NCI-H2081 (cell line): ENCODE measurements around the gene FOXO3.
"Not testable (repeated sequence)": the region's sequence is repeated elsewhere in the genome, so short reads cannot be mapped to it uniquely, and the experiment has no call there.

ENCODE experiments used
- DNase-seq, 2 experiments: peaks; one replicate each; lab custom pipeline; 2025; lab: John Stamatoyannopoulos, UW

FOXO3 gene

GRCh38 chr6:108661430-108661829 lies 100.7 kb downstream of the FOXO3 start:
- DNase-seq = no peak

- DNase-seq = no peak
These were observed 101.3 kb downstream of the FOXO3 start for GRCh38 chr6:108661982-108662381.

DNA sequence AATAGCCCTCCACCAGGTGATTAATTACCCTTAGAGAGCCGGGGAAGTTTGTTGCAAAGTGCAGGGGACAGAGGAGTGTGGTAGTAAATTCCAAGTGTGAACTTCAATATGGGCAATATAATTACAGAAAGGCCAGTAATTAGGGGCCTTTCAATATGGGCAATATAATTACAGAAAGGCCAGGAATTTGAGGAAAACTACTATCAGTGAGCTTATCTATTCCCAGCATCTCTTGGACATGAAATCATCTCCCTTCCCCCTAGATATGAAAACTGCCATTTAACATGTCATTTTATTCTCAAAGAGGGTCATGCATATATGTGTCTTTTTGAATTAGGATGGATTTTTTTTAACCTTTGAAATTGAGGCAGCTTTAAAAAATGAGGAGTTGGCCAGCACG lies 102.0 kb downstream of the FOXO3 start:
- no peak for DNase-seq

DNA sequence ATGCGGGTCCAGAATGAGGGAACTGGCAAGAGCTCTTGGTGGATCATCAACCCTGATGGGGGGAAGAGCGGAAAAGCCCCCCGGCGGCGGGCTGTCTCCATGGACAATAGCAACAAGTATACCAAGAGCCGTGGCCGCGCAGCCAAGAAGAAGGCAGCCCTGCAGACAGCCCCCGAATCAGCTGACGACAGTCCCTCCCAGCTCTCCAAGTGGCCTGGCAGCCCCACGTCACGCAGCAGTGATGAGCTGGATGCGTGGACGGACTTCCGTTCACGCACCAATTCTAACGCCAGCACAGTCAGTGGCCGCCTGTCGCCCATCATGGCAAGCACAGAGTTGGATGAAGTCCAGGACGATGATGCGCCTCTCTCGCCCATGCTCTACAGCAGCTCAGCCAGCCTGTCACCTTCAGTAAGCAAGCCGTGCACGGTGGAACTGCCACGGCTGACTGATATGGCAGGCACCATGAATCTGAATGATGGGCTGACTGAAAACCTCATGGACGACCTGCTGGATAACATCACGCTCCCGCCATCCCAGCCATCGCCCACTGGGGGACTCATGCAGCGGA lies 102.9 kb downstream of the FOXO3 start:
- not testable (repeated sequence) for DNase-seq

GRCh38 chr6:108665495-108666196 lies 104.9 kb downstream of the FOXO3 start:
- DNase-seq = no peak

DNA sequence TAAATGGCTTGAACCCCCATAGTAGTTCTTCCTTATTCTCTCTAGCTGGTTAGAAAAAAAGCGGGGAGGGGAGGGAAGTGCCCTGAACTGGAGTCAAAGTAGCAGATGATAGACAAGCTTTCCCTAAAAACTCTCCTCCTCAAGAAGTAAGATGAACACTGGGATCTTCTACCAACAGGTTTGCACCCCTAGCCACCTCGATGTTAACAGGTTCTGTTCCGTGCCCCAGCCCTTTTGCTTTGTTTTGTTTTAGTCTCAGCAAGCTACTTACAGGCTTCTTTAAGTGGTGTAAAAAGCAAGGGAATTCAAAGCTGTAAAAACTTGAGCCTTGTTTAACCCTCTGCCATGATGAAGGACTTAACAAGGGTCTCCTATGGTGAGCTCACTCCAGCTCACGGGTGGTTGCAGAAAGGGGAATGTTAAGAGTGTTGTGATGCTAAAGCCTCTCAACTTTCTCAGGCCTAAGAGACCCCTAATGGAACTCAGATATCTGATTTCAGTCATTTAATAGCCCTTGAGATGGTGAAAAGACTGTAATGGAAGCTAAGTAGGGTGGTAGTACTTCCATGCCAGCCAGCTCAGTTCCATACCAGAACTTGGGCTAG lies 106.0 kb downstream of the FOXO3 start:
- DNase-seq = no peak

DNA sequence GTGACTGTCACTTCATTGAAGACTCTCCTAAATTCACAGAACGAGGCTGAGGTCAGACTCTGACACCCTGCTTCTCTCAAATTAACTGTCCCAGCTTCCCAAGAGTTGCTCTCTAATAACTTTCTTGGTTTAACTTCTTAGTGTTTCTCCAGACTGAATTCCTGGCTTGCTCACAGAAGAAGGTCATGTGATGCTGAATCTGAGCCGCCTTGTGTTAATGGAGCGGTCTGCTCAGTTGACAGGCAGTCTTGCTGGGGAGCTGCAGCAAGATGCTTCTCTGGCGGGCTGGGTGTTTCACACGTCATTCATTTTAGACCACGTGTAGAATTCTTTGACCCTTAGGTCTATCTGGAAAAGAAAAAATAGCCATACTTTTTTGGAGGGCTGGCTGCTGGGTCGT lies 107.3 kb downstream of the FOXO3 start:
- no peak for DNase-seq

DNA sequence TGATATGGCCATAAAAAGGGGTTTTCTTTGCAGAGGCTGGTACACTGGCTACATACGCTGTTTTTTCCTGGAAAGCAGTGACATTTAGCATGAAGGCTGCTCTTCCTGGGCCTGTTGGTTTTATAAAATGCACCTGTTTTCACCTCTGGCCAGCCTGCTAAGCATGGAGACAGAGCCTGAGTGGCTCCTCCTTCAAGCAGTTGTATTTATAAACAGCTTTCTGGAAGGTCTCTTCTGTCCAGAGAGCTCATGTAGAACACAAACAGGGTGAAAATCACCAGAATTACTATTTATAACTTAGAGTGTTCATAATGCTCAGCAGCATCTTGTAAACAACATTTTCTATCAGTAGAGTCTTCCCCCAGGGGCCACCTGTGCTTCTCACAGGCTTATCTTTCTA lies 109.0 kb downstream of the FOXO3 start:
- no peak for DNase-seq

GRCh38 chr6:108671175-108671574 lies 110.5 kb downstream of the FOXO3 start:
- DNase-seq = no peak

DNA sequence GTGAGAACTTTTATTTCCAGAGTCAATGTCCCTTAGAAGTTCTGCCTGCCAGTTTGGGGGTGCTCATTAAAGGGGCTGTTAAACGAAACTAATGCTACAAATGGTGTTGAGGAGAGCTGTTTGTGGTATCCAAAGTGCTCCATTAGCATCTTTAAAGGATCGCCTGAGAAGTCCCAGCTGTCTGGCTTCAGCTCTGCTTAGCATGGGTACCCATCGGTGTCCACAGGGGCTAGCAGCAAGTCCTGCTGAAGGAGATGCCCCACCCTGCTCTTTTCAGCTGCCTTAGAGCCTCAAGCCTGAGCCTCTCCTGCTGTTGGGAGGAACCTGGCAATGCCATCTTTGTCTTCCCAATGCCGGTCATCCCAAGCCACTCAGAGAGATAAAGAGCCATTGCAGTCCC lies 111.1 kb downstream of the FOXO3 start:
- DNase-seq = no peak

DNA sequence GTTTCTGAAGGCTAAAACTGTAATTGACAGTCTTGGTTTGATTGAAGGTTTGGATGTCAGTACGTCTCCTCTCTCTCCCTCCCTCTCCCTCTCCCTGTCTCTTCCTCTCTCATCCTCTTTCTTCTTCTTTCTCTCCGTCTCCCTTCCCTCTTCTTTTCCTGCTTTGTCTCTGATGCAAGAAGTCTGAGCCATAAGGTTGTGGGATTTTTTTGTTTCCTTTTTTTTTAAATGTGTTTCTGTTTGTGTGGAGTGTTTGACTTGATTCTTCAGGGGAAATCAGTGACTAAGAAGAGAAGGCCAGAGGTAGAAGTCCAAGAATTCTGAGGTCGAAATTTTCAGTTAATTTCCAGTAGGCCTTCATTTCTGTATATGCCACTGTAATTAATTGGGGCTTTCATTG lies 111.9 kb downstream of the FOXO3 start:
- no peak for DNase-seq

DNA sequence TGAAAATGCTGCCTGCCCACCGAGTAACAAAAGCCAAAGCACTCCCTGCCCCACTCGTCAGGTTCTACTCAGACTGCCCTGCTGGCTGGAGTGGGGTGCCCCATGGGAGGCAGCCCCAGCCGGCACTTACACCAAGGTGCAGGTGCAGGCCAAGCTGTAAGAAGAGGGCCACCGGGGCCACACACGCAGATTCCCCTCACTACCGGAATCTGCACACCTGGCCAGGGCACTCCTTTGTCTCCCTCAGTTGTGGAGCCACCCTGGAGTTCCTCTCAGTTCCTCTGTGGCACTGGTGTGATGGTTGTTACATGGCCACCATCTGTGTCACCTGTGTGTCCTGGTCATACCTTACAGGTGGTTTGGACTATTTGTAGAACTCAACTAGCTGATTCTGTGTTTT lies 112.4 kb downstream of the FOXO3 start:
- no peak for DNase-seq

GRCh38 chr6:108673602-108674001 lies 112.9 kb downstream of the FOXO3 start:
- DNase-seq = no peak

DNA sequence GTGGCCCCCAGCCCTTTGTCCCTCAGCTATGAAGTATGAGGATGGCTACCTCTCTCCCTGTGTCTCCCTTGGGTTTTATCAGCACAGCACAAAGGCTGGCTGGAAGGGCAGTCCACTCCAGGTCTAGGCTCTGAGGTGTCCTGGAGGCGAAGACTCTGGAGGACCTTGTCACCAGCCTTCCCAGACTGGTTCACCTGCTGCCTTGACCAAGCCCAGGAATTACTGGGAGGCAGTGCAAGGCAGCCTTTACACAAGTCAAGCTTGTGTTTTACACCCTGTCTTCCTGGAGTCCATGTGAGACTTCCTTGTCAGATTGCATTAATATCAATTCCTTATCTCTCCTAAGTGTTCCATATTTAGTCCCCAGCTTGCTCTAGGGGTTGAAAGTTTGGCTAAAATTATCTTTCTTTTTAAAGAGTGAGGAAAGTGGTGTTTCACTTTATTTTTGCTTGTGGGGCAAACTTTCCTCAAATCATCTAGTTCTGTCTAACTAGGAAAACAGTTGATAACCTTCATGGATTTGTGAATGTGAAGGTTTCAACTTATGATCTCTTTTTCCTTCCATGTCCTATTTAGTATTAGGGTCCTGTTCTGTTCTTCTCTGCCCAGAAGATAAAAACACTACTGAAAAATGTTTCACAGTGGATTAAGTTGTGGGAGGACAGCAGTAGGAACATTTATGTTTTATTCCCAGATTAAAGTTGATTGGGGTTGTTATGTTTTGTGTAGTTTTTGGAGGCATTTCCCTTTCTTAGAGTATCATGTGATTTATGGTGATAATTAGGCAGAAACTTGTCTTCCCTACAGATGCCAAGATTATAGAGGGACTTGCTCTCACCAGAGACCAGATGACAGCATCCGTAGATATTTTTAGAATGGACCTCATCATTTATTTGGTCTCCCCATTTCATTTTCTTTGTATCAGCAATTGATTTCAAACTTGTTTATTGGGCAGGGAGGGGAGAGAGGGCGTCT lies 114.8 kb downstream of the FOXO3 start:
- DNase-seq = no peak

DNA sequence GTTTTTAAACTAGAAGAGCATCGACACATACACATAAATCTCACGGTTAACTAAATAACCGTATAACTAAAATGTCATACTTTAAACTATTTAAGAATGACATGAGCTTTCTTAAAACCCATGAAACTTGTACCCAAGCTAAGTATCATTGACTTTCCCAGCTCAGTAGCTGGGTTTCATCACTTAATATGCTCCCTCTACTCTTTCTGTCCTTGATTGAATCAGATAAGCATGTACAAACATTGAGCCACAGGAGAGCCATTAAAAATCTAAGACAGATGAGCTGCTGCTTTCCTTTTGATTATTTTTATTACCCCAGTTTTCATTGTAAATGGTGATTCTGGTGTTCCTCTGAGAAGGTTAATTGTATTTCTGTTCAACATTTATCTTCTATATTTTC lies 115.8 kb downstream of the FOXO3 start:
- peak in 1 of 2 experiments; percentile 18 for DNase-seq

DNA sequence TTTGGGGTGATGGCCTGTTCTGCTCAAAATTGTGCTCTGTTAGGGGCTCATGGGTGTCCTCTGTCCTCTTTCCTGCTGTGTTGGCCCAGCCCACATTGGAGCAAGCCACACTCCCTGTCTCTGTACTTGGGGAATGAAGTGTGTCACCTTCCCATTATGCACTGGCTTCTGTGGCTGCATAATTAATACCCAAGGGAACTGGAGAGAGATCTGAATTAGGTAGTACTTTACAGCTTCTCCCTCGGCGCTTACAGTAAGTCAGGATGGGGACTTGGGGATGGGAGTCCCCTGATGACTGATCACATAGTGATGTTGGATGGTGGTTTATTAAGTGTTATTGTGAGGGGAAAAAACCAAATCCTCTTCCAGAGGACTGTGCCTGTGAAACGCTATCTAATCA lies 116.6 kb downstream of the FOXO3 start:
- peak in 1 of 2 experiments; percentile 1 for DNase-seq

DNA sequence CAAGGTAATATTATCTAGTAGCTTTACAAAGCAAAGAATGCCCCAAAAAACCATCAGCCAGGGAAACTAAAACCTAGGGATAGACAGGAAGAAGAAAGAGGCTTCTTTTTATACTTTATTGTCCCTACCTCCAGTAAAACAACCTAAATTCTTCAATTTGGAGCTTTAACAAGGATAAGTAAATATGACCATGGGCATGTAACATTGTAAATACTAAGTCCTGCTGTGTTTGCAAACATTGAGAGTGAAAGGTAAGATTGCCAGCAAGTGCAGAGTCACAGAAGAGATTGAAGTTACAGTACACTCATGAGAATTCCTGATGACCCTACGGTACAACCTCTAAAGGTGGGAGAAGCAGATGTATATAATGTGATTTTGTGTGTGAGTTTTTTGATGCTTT lies 117.2 kb downstream of the FOXO3 start:
- DNase-seq = no peak

- DNase-seq = not testable (repeated sequence)
These were observed 119.6 kb downstream of the FOXO3 start for GRCh38 chr6:108680314-108680713.

DNA sequence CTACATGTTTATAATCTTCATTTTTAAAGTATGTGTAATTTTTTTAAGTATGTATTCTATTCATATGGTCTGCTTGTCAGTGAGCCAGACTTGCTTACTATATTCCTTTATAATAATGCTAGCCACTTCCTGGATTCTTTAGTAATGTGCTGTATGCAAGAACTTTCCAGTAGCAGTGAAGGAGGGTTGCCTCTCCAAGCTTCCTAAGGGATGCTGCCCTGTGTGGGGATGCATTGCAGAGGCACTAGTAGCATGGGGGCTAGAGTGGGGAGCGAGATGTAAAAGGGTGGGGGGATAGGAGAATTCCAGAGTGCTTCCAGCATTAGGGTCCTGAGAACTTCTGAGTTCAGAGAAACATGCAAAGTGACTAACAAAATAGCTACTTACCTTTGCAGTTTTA lies 121.0 kb downstream of the FOXO3 start:
- not testable (repeated sequence) for DNase-seq

GRCh38 chr6:108682383-108683119 lies 121.8 kb downstream of the FOXO3 start:
- not testable (repeated sequence) for DNase-seq

- not testable (repeated sequence) for DNase-seq
These were observed 123.3 kb downstream of the FOXO3 start for GRCh38 chr6:108683976-108684375.
